Liver (tissue), 9 donors: ENCODE measurements around the gene PDE4B. TPM values are rescaled to one million over a fixed set of nuclear protein-coding genes. Genes with fewer than 3 reads are reported as not detected.

Source experiments
- DNase-seq: peaks from one replicate; pipeline ENCODE4 v3.0.0-alpha.2; 2017; ENCODE audit warnings: low spot score
- H3K27ac ChIP-seq, 2 donors: one replicate each; pipeline ENCODE4 v1.7.0; 2013; ENCODE audit warnings: inconsistent platforms in 2 of 2, low read length in 2 of 2, control low read depth in 1 of 2, low read depth in 1 of 2, mild to moderate bottlenecking in 1 of 2
- H3K27me3 ChIP-seq, 4 donors: one replicate each; pipeline versions ENCODE4 v1.6.1 to v1.7.0; 2013; ENCODE audit warnings: low read length in 3 of 4, inconsistent platforms in 1 of 4, mild to moderate bottlenecking in 1 of 4, moderate library complexity in 1 of 4; ENCODE audit not compliant: control insufficient read depth in 4 of 4, insufficient read depth in 4 of 4
- H3K36me3 ChIP-seq, 4 donors: one replicate each; pipeline versions ENCODE4 v1.6.1 to v1.7.0; 2013; ENCODE audit warnings: low read length in 3 of 4, mild to moderate bottlenecking in 3 of 4, low read depth in 1 of 4, moderate library complexity in 1 of 4; ENCODE audit not compliant: control insufficient read depth in 4 of 4, insufficient read depth in 3 of 4
- H3K4me1 ChIP-seq, 4 donors: one replicate each; pipeline versions ENCODE4 v1.6.1 to v1.7.0; 2013; ENCODE audit warnings: low read length in 3 of 4, mild to moderate bottlenecking in 3 of 4, moderate library complexity in 1 of 4; ENCODE audit not compliant: control insufficient read depth in 4 of 4, insufficient read depth in 4 of 4
- H3K4me3 ChIP-seq, 3 donors: one replicate each; pipeline versions ENCODE4 v1.6.1 to v1.7.0; 2013; ENCODE audit warnings: low read length in 3 of 3, control low read depth in 1 of 3, low read depth in 1 of 3, mild to moderate bottlenecking in 1 of 3
- H3K9ac ChIP-seq, 2 donors: one replicate each; pipeline ENCODE4 v1.7.0; 2013; ENCODE audit warnings: low read length in 2 of 2, mild to moderate bottlenecking in 2 of 2, moderate library complexity in 2 of 2, control low read depth in 1 of 2, low read depth in 1 of 2
- H3K9me3 ChIP-seq, 4 donors: one replicate each; pipeline versions ENCODE4 v1.6.1 to v1.7.0; 2013; ENCODE audit warnings: low read length in 3 of 4; ENCODE audit not compliant: control insufficient read depth in 4 of 4
- ATF3 ChIP-seq: IDR thresholded peaks from 2 replicates; pipeline ENCODE4 v1.6.1; 2016; ENCODE audit warnings: antibody characterized with exemption
- EGR1 ChIP-seq, 2 donors: IDR thresholded peaks; 2 replicates each; pipeline ENCODE4 v1.6.1; 2016 to 2018; ENCODE audit warnings: antibody characterized with exemption in 2 of 2, low read depth in 2 of 2
- FOXA1 ChIP-seq: IDR thresholded peaks from 2 replicates; pipeline ENCODE4 v1.6.1; 2016; ENCODE audit warnings: antibody characterized with exemption
- FOXA2 ChIP-seq: IDR thresholded peaks from 2 replicates; pipeline ENCODE4 v1.6.1; 2016; ENCODE audit warnings: antibody characterized with exemption
- GABPA ChIP-seq, 2 donors: IDR thresholded peaks in 1 of 2; conservative IDR thresholded peaks in 1 of 2; 2 replicates each; pipeline ENCODE4 v1.6.1; 2016; ENCODE audit warnings: antibody characterized with exemption in 2 of 2, mild to moderate bottlenecking in 1 of 2, moderate library complexity in 1 of 2
- HNF4A ChIP-seq, 2 donors: conservative IDR thresholded peaks; 2 replicates each; pipeline ENCODE4 v1.6.1; 2016; ENCODE audit warnings: antibody characterized with exemption in 2 of 2, mild to moderate bottlenecking in 2 of 2
- HNF4G ChIP-seq: IDR thresholded peaks from 2 replicates; pipeline ENCODE4 v1.6.1; 2016; ENCODE audit warnings: antibody characterized with exemption
- JUND ChIP-seq, 2 donors: IDR thresholded peaks; 2 replicates each; pipeline ENCODE4 v1.6.1; 2016; ENCODE audit warnings: antibody characterized with exemption in 2 of 2
- MAX ChIP-seq: IDR thresholded peaks from 2 replicates; pipeline ENCODE4 v1.6.1; 2016; ENCODE audit warnings: antibody characterized with exemption
- NR2F2 ChIP-seq: IDR thresholded peaks from 2 replicates; pipeline ENCODE4 v1.6.1; 2016; ENCODE audit warnings: antibody characterized with exemption
- RAD21 ChIP-seq, 2 donors: IDR thresholded peaks; 2 replicates each; pipeline ENCODE4 v1.6.1; 2016; ENCODE audit warnings: antibody characterized with exemption in 2 of 2, mild to moderate bottlenecking in 2 of 2
- REST ChIP-seq: IDR thresholded peaks from 2 replicates; pipeline ENCODE4 v1.6.1; 2016; ENCODE audit warnings: antibody characterized with exemption, mild to moderate bottlenecking
- RXRA ChIP-seq, 2 donors: IDR thresholded peaks; 2 replicates each; pipeline ENCODE4 v1.6.1; 2017 to 2018; ENCODE audit warnings: antibody characterized with exemption in 2 of 2, mild to moderate bottlenecking in 1 of 2
- SP1 ChIP-seq: IDR thresholded peaks from 2 replicates; pipeline ENCODE4 v1.6.1; 2018; ENCODE audit warnings: antibody characterized with exemption, mild to moderate bottlenecking
- TAF1 ChIP-seq: conservative IDR thresholded peaks from 2 replicates; pipeline ENCODE4 v1.6.1; 2016; ENCODE audit warnings: antibody characterized with exemption, mild to moderate bottlenecking
- YY1 ChIP-seq: IDR thresholded peaks from 2 replicates; pipeline ENCODE4 v1.6.1; 2016; ENCODE audit warnings: antibody characterized with exemption, mild to moderate bottlenecking
- ZBTB33 ChIP-seq: IDR thresholded peaks from 2 replicates; pipeline ENCODE4 v1.6.1; 2016; ENCODE audit warnings: antibody characterized with exemption
- WGBS: extraction: QIAGEN DNeasy Blood & Tissue Kit; methylation state at CpG from one replicate; pipeline ENCODE4 v1.1.7; 2013; 5-methylcytosine and 5-hydroxymethylcytosine counted together
- polyA plus RNA-seq, 2 donors: library from polyadenylated mRNA; stranded (reverse) in 1 of 2; unstranded in 1 of 2; fragments of 200-250 nt in 1 of 2; fragments of >200 nt in 1 of 2; fragmentation: Nextera tagmentation in 1 of 2; extraction: Ambion mirVana in 1 of 2; gene quantifications; one replicate each; pipeline versions ENCODE4 v1.2.1 to v1.2.3, GENCODE V29; 2013 to 2015
- total RNA-seq, 2 donors: library from RNA; depleted of rRNA; stranded (reverse); fragments of >200 nt; gene quantifications; one replicate each; pipeline ENCODE4 v1.2.3, GENCODE V29; 2014
- donor health status: healthy.
- donor health status: healthy.
- donor health status: healthy.
- donor health status: healthy.
- donor health status: healthy.

PDE4B gene
- total and polyA plus RNA-seq, 4 donors, result 1.9 to 3.9 (median 2.7) TPM

GRCh38 chr1:66175098-66175497 lies 382.4 kb downstream of the PDE4B start:
- Histone ChIP-seq H3K27ac (no peak overlapping the region), H3K27me3 (no peaks in the 10 kb centered on the region), H3K9me3 (no peaks in the 10 kb centered on the region), H3K4me3 (no peak overlapping the region), H3K36me3 (no peaks in the 10 kb centered on the region), H3K9ac (no peak overlapping the region), H3K4me1 (no peaks in the 10 kb centered on the region)
- TF ChIP-seq FOXA2 (no peak), EGR1 (IDR thresholded peaks at IDR 0.05; ENCODE audit: low read depth in 2 of 2) (no peak), MAX (no peak), RXRA (IDR thresholded peaks at IDR 0.05) (no peak), FOXA1 (no peak), GABPA (IDR thresholded peaks at IDR 0.05 in 1 of 2, conservative IDR thresholded peaks at IDR 0.05 in 1 of 2) (no peak), ATF3 (no peak), SP1 (no peak), ZBTB33 (no peak), HNF4G (no peak), HNF4A (conservative IDR thresholded peaks at IDR 0.05) (no peak), TAF1 (no peak), NR2F2 (no peak), JUND (IDR thresholded peaks at IDR 0.05) (no peak), RAD21 (IDR thresholded peaks at IDR 0.05) (no peak), REST (no peak)
- DNase-seq, result no peak
- 76% methylated on average over 1 of the region's 1 CpG for WGBS

- DNase-seq, result no peak
- Histone ChIP-seq H3K27me3 (no peaks in the 10 kb centered on the region), H3K4me1 (no peaks in the 10 kb centered on the region), H3K27ac (no peak overlapping the region), H3K36me3 (no peaks in the 10 kb centered on the region), H3K9ac (no peak overlapping the region), H3K4me3 (no peak overlapping the region), H3K9me3 (no peaks in the 10 kb centered on the region)
- no peak for TF ChIP-seq MAX
- TF ChIP-seq HNF4A (conservative IDR thresholded peaks at IDR 0.05), result no peak
- TF ChIP-seq NR2F2, result no peak
- TF ChIP-seq RAD21 (IDR thresholded peaks at IDR 0.05), result no peak
- TF ChIP-seq YY1, result no peak
- TF ChIP-seq SP1, result no peak
- TF ChIP-seq FOXA1, result no peak
- TF ChIP-seq EGR1 (IDR thresholded peaks at IDR 0.05; ENCODE audit: low read depth in 2 of 2), result no peak
- TF ChIP-seq FOXA2, result no peak
- no peak for TF ChIP-seq TAF1
- WGBS, result 74% methylated on average over 2 of the region's 2 CpGs
These were observed 382.9 kb downstream of the PDE4B start for GRCh38 chr1:66175581-66175980.
